Measurements from ENCODE around the gene MACROD2. TPM values are rescaled to one million over a fixed set of nuclear protein-coding genes. Genes with fewer than 3 reads are reported as not detected.

Gene MACROD2
- total RNA-seq, 1 donor from 2014 or later, result 1.6 TPM

DNA sequence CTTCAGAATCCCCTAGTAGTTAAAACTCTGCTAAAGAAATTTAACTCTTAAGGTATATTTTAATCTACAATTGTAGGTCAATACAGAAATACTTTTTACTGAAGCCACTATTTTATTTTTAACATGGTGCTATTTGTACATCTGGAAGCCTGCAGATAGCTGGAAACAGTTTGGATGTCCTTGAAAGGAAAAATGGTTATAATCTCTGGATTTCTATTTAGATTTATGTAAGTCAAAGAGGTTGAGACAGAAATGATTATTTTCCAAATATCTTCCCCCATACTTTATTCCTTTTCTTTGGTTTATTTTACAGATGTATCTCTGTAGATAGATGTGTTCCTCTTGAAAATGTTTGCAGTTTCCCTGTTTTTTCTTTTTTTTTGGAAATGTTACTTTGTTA, 1575.7 kb downstream of the MACROD2 start:
- Histone ChIP-seq H3K4me3 (ENCODE audit: low read depth, low read length) (no peak overlapping the region), H3K36me3 (ENCODE audit: control insufficient read depth, insufficient read depth, low read length) (no peaks in the 10 kb centered on the region), H3K27me3 (ENCODE audit: control insufficient read depth, insufficient read depth, low read length) (no peaks in the 10 kb centered on the region)
- FAIRE-seq, result no peak
- DNase-seq (ENCODE audit: low read depth), result no peak
- TF ChIP-seq, protein P1, sequence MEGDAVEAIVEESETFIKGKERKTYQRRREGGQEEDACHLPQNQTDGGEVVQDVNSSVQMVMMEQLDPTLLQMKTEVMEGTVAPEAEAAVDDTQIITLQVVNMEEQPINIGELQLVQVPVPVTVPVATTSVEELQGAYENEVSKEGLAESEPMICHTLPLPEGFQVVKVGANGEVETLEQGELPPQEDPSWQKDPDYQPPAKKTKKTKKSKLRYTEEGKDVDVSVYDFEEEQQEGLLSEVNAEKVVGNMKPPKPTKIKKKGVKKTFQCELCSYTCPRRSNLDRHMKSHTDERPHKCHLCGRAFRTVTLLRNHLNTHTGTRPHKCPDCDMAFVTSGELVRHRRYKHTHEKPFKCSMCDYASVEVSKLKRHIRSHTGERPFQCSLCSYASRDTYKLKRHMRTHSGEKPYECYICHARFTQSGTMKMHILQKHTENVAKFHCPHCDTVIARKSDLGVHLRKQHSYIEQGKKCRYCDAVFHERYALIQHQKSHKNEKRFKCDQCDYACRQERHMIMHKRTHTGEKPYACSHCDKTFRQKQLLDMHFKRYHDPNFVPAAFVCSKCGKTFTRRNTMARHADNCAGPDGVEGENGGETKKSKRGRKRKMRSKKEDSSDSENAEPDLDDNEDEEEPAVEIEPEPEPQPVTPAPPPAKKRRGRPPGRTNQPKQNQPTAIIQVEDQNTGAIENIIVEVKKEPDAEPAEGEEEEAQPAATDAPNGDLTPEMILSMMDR (IDR thresholded peaks at IDR 0.05; ENCODE audit: insufficient read depth, low read length, severe bottlenecking), result no peak

DNA sequence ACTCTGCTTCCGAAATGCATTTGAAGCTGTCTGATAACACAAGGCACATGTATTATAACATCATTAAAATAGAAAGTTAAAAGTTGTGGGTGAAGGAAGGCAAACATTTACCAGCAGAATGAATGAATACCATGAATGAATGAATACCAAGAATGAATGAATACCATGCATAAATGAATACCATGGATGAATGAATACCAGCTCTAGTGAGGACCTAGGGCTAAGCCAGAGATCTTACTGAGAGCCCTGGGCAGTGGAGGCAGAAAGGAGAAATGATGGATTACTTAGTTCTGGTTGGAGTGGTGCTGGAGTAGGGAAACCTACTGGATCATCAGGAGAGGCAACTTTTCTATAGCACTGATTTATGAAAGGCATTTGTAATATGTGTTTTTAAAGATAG, 1579.9 kb downstream of the MACROD2 start:
- no peak for DNase-seq (ENCODE audit: low read depth)
- TF ChIP-seq, protein P1 (IDR thresholded peaks at IDR 0.05; ENCODE audit: insufficient read depth, low read length, severe bottlenecking), result no peak

DNA sequence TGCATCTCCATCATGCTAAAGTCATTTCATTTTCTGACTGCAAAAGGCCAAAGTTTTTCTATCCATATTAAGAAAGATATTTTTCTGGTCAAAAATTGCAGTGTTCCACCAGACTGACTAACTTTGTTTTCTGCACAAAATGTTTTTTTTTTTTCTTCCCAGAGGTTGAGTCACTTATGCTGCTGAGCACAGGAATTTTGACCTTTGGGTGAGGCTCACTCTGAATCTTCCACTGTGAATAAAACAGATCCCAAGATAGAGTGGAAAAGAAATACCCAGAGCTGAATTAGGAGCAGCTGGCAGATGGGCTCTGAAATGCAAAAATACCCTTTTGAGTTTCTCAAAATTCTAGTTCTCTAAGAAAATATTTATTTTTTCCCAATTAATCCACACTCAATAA, 1581.1 kb downstream of the MACROD2 start:
- H3K27me3 ChIP-seq (ENCODE audit: control insufficient read depth, insufficient read depth, low read length), result no peaks in the 10 kb centered on the region
- H3K36me3 ChIP-seq (ENCODE audit: control insufficient read depth, insufficient read depth, low read length), result no peaks in the 10 kb centered on the region
- H3K4me3 ChIP-seq (ENCODE audit: low read depth, low read length), result no peak overlapping the region
- FAIRE-seq, result no peak
- DNase-seq (ENCODE audit: low read depth), result no peak
- TF ChIP-seq, protein P1 (IDR thresholded peaks at IDR 0.05; ENCODE audit: insufficient read depth, low read length, severe bottlenecking), result no peak

More for the DNA sequence above, 1579.9 kb downstream of the MACROD2 start:
- no peaks in the 10 kb centered on the region for H3K27me3 ChIP-seq (ENCODE audit: control insufficient read depth, insufficient read depth, low read length)
- H3K4me3 ChIP-seq (ENCODE audit: low read depth, low read length), result no peak overlapping the region
- no peak for FAIRE-seq
- no peaks in the 10 kb centered on the region for H3K36me3 ChIP-seq (ENCODE audit: control insufficient read depth, insufficient read depth, low read length)

DNA sequence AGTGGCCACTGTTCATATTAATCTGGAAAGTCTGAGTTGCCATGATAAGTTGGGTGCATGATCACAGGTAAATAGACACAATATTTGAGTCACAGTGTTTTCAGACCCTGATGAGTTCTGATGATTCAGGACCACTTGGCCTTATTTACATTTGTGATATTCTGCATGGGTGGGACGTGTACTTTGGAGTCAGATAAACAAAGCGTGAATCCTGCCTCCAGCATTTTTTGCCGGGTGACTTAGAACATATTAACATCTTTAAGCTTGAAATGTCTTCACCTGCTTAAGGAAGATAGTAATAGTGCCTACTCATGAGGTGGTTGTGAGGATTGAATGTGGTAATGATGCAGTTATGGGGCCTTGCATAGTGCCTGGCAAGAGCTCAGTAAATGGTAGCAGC, 1582.8 kb downstream of the MACROD2 start:
- H3K27me3 ChIP-seq (ENCODE audit: control insufficient read depth, insufficient read depth, low read length), result no peaks in the 10 kb centered on the region
- TF ChIP-seq, protein P1 (IDR thresholded peaks at IDR 0.05; ENCODE audit: insufficient read depth, low read length, severe bottlenecking), result no peak
- no peak for DNase-seq (ENCODE audit: low read depth)
- no peak for FAIRE-seq
- H3K4me3 ChIP-seq (ENCODE audit: low read depth, low read length), result no peak overlapping the region
- no peaks in the 10 kb centered on the region for H3K36me3 ChIP-seq (ENCODE audit: control insufficient read depth, insufficient read depth, low read length)

DNA sequence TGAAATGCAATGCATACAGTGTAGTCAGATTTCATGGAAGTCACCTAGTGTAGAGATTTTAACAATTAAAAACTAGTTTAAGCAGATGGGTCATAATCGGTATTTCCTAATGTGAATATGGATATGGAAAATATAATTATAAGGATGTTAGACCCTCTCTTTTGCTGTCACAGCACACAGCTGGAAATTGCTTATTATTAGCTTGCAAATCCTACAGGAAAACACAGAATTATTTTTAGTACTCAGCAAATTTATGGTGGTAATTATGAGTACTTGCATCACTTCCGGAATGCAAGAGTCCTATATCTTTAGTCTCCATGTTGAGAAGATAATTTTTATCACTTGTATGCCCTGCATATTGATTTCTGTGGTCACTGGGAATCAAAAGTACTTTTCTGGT, 1584.4 kb downstream of the MACROD2 start:
- no peak overlapping the region for H3K4me3 ChIP-seq (ENCODE audit: low read depth, low read length)
- DNase-seq (ENCODE audit: low read depth) (no peak), FAIRE-seq (no peak)
- no peaks in the 10 kb centered on the region for H3K27me3 ChIP-seq (ENCODE audit: control insufficient read depth, insufficient read depth, low read length)
- H3K36me3 ChIP-seq (ENCODE audit: control insufficient read depth, insufficient read depth, low read length), result no peaks in the 10 kb centered on the region
- TF ChIP-seq, protein P1 (IDR thresholded peaks at IDR 0.05; ENCODE audit: insufficient read depth, low read length, severe bottlenecking), result no peak

DNA sequence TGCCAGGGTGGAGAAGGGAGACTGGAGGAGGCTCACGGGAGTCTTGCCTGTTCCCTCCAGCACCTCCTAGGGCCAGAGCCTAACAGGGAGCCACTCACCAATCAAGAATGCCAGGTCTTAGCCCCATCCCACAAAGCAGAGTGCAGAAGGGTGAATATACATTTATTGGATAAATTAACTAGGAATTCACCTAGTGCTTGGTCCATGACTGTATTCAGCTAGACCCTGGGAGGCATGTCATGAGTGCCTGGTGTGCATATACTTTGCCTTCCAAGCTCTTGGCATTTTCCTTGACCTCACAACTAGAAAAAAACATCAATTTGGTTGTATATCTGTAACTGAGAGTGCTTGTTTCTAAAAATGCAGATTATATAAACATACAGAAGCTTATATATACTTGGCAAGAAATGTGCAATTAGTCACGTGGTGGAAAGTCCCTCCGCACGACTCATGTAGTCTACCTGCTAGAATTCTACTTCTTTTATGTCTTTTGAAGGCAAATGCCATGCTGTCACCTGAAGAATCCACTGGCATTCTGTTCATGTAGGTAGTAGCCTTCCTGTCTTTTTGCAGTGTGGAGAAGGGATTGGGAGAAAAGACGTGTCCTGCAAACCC, 1586.9 kb downstream of the MACROD2 start:
- no peak overlapping the region for H3K4me3 ChIP-seq (ENCODE audit: low read depth, low read length)
- no peaks in the 10 kb centered on the region for H3K36me3 ChIP-seq (ENCODE audit: control insufficient read depth, insufficient read depth, low read length)
- DNase-seq (ENCODE audit: low read depth) (no peak), FAIRE-seq (no peak)
- H3K27me3 ChIP-seq (ENCODE audit: control insufficient read depth, insufficient read depth, low read length), result no peaks in the 10 kb centered on the region
- TF ChIP-seq, protein P1 (IDR thresholded peaks at IDR 0.05; ENCODE audit: insufficient read depth, low read length, severe bottlenecking), result no peak

Data from bronchial epithelial cell (primary cell).